Activated CD4-positive, CD25-positive, alpha-beta regulatory T cell treated with anti-CD3 and anti-CD28 coated beads, Interleukin-2, amount 50 U/mL, for 72 hours (primary cell): ENCODE data around the gene NFAT5.
A peak's percentile ranks its signal among the peaks of the same experiment; 100 is the strongest.
"Not testable (repeated sequence)": the region's sequence is repeated elsewhere in the genome, so short reads cannot be mapped to it uniquely, and the experiment has no call there.

Experiments used
- DNase-seq: peaks from one replicate; pipeline ENCODE4 v3.0.0; 2021

The NFAT5 gene

GRCh38 chr16:69711115-69711740, 145.5 kb downstream of the NFAT5 start:
- no peak for DNase-seq

GRCh38 chr16:69712277-69712676, 146.5 kb downstream of the NFAT5 start:
- no peak for DNase-seq

- no peak for DNase-seq
These were observed 147.3 kb downstream of the NFAT5 start for GRCh38 chr16:69712914-69713581.

- no peak for DNase-seq
These were observed 151.3 kb downstream of the NFAT5 start for GRCh38 chr16:69717066-69717465.

GRCh38 chr16:69718111-69718764, 152.5 kb downstream of the NFAT5 start:
- DNase-seq: no peak

GRCh38 chr16:69720822-69721430, 155.2 kb downstream of the NFAT5 start:
- DNase-seq: no peak

- no peak for DNase-seq
These were observed 155.7 kb downstream of the NFAT5 start for GRCh38 chr16:69721441-69721957.

- DNase-seq: no peak
These were observed 158.7 kb downstream of the NFAT5 start for GRCh38 chr16:69724414-69724873.

GRCh38 chr16:69724981-69725479, 159.3 kb downstream of the NFAT5 start:
- no peak for DNase-seq

GRCh38 chr16:69725480-69726312, 159.9 kb downstream of the NFAT5 start:
- no peak for DNase-seq

GRCh38 chr16:69726313-69727060, 160.7 kb downstream of the NFAT5 start, which contains the start of gene NQO1:
NQO1 (minus strand) TSS chr16:69726560; CDS start chr16:69726439, 121 bp downstream.
- DNase-seq: peak; percentile 90

GRCh38 chr16:69727916-69728270, 162.1 kb downstream of the NFAT5 start:
- no peak for DNase-seq

GRCh38 chr16:69729030-69729429, 163.3 kb downstream of the NFAT5 start:
- not testable (repeated sequence) for DNase-seq

- DNase-seq: not testable (repeated sequence)
These were observed 165.5 kb downstream of the NFAT5 start for GRCh38 chr16:69731280-69731679.

- DNase-seq: no peak
These were observed 166.3 kb downstream of the NFAT5 start for GRCh38 chr16:69732101-69732500.

- no peak for DNase-seq
These were observed 175.8 kb downstream of the NFAT5 start for GRCh38 chr16:69741519-69741918.

GRCh38 chr16:69741951-69742904, 176.5 kb downstream of the NFAT5 start:
- DNase-seq: no peak

- DNase-seq: no peak
These were observed 178.8 kb downstream of the NFAT5 start for GRCh38 chr16:69744363-69745231.

GRCh38 chr16:69745232-69745612, 179.5 kb downstream of the NFAT5 start:
- no peak for DNase-seq
